Lung (tissue), 12 donors: ENCODE results near the gene NBAS. TPM values are rescaled to one million over a fixed set of nuclear protein-coding genes. Genes with fewer than 3 reads are reported as not detected.

Source experiments
- ATAC-seq: fragments of 200-7000 bp; cut with Tn5 transposase; one replicate; pipeline ENCODE4 v1.9.1; 2020; ENCODE audit warnings: moderate number of reproducible peaks; ENCODE audit not compliant: insufficient read depth, low FRiP score
- DNase-seq, 3 donors: peaks; one replicate each; pipeline ENCODE4 v3.0.0-alpha.2; 2013 to 2017
- H3K27ac ChIP-seq, 2 donors: one replicate each; pipeline ENCODE4 v1.5.1; 2013; ENCODE audit warnings: mild to moderate bottlenecking in 2 of 2, moderate library complexity in 2 of 2, control low read depth in 1 of 2, inconsistent platforms in 1 of 2, low read depth in 1 of 2, low read length in 1 of 2
- H3K27me3 ChIP-seq, 3 donors: one replicate each; pipeline ENCODE4 v1.5.1; 2013; ENCODE audit warnings: low read length in 2 of 3; ENCODE audit not compliant: control insufficient read depth in 3 of 3, insufficient read depth in 3 of 3
- H3K36me3 ChIP-seq, 4 donors: one replicate each; pipeline ENCODE4 v1.5.1; 2013; ENCODE audit warnings: low read length in 4 of 4, mild to moderate bottlenecking in 1 of 4, moderate library complexity in 1 of 4; ENCODE audit not compliant: control insufficient read depth in 4 of 4, insufficient read depth in 4 of 4
- H3K4me1 ChIP-seq, 5 donors: one replicate each; pipeline ENCODE4 v1.5.1; 2013; ENCODE audit warnings: low read length in 5 of 5, mild to moderate bottlenecking in 2 of 5, moderate library complexity in 1 of 5; ENCODE audit not compliant: control insufficient read depth in 5 of 5, insufficient read depth in 5 of 5
- H3K4me3 ChIP-seq: one replicate; pipeline ENCODE4 v1.5.1; 2013; ENCODE audit warnings: mild to moderate bottlenecking, control low read depth, moderate library complexity
- H3K9ac ChIP-seq, 2 donors: one replicate each; pipeline ENCODE4 v1.5.1; 2013; ENCODE audit warnings: low read length in 2 of 2, control low read depth in 1 of 2; ENCODE audit not compliant: insufficient read depth in 1 of 2
- H3K9me3 ChIP-seq, 4 donors: one replicate each; pipeline ENCODE4 v1.5.1; 2013; ENCODE audit warnings: low read length in 3 of 4, mild to moderate bottlenecking in 1 of 4, moderate library complexity in 1 of 4; ENCODE audit not compliant: control insufficient read depth in 4 of 4, insufficient read depth in 3 of 4
- WGBS, 2 donors: extraction: QIAGEN DNeasy Blood & Tissue Kit; methylation state at CpG; one replicate each; pipeline ENCODE4 v1.1.7; 2013; 5-methylcytosine and 5-hydroxymethylcytosine counted together
- polyA plus RNA-seq, 2 donors: library from polyadenylated mRNA; stranded (reverse); fragments of 200-250 nt; gene quantifications; one replicate each; pipeline ENCODE4 v1.2.1, GENCODE V29; 2013
- total RNA-seq, 2 donors: library from RNA; depleted of rRNA in 1 of 2; stranded (reverse); fragments of >200 nt in 1 of 2; gene quantifications; one replicate each; pipeline ENCODE4 v1.2.1, GENCODE V29; 2014 to 2021
- TF ChIP-seq, protein P1 (sequence below): IDR thresholded peaks from 2 replicates; pipeline ENCODE4 v1.5.1; 2012; ENCODE audit warnings: mild to moderate bottlenecking; ENCODE audit errors: control extremely low read depth, extremely low read depth
- donor health status: control.
- donor health status: control.
- donor health status: Bipolar disorder and iron deficiency.
- donor health status: healthy.
- donor health status: DM: yes; HTN: yes; CAD: no.

NBAS gene
- total and polyA plus RNA-seq, 4 donors = 15.6 to 61.3 (median 35.4) TPM

DNA sequence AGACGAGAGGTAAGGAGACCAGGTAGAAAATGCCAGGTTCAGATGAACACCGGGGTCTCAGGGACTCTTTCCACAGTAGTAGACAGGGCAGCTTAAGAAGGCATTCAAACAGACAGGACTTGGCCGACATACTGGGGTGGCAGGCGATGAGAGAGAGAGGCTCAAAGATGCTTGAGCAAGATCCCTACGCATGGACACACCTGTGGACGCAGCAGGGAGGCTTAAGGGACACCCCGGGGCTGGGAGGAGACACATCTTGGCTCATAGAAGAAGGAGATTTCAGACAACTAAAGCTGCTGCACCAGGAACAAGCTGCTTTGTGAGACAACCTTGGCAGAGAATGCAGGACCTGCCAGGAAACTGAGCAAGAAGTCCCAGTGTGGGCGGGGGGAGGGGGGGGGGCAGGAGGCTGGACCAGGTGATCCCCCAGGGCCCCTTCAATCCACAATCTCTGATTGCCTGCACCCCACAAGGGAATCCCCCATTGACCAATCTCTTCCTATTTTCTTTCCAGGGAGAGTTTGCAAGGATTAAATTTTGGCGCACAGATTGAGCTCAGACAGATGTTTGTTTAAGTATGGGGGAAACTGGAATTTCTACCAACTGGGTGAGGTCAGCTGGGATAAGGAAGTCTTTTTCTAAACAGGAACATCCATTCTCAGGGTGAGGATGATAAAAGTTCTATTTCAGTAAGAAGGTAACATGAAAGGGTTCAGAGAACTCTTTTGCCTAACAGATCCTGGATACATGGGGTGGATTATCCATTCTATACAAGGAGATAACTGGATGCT is 400.7 kb downstream of the NBAS start:
- WGBS, 2 donors = 65 to 77% methylated on average over 8 to 9 of the region's 9 CpGs
- H3K9ac ChIP-seq = no peak overlapping the region
- no peaks in the 10 kb centered on the region for H3K27me3 ChIP-seq
- peaks cover 0 to 3% (median 0%) of the 10 kb centered on the region in 5 donors for H3K4me1 ChIP-seq
- H3K27ac ChIP-seq = peak overlapping the region in 1 of 2 donors; percentile 64
- no peak overlapping the region for H3K4me3 ChIP-seq
- peak in 2 of 3 donors; percentile 8 to 31 for DNase-seq
- TF ChIP-seq, protein P1, sequence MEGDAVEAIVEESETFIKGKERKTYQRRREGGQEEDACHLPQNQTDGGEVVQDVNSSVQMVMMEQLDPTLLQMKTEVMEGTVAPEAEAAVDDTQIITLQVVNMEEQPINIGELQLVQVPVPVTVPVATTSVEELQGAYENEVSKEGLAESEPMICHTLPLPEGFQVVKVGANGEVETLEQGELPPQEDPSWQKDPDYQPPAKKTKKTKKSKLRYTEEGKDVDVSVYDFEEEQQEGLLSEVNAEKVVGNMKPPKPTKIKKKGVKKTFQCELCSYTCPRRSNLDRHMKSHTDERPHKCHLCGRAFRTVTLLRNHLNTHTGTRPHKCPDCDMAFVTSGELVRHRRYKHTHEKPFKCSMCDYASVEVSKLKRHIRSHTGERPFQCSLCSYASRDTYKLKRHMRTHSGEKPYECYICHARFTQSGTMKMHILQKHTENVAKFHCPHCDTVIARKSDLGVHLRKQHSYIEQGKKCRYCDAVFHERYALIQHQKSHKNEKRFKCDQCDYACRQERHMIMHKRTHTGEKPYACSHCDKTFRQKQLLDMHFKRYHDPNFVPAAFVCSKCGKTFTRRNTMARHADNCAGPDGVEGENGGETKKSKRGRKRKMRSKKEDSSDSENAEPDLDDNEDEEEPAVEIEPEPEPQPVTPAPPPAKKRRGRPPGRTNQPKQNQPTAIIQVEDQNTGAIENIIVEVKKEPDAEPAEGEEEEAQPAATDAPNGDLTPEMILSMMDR = no peak
- no peak for ATAC-seq
- peaks cover 0 to 2% (median 0%) of the 10 kb centered on the region in 4 donors for H3K9me3 ChIP-seq
- H3K36me3 ChIP-seq = no peaks in the 10 kb centered on the region

DNA sequence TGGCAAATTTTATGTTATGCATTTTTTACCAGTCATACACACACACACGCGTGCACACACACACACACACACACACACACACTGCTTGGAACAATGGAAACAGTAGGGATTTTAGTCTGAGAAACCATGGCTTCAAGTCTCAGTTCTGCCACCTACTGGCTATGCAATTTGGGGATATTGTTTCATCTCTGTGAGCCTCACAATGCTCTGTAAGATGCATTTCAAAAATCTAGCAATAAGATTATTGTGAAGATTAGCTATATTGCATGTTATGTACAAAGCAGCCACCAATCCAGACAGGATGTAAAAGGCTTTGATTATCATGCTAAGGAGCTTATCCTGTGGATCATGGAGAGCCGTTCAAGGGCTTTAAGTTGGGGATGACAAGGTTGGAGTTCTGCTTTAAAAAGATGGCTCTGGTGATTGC is 401.4 kb downstream of the NBAS start:
- TF ChIP-seq, protein P1 = peak; percentile 25
- ATAC-seq (no peak), DNase-seq (peak; percentile 40 to 71 (median 62))
- H3K4me3 ChIP-seq = no peak overlapping the region
- WGBS, 2 donors = 24 to 36% methylated on average over 3 of the region's 3 CpGs
- no peaks in the 10 kb centered on the region for H3K36me3 ChIP-seq
- no peak overlapping the region for H3K27ac ChIP-seq
- peaks cover 0 to 2% (median 0%) of the 10 kb centered on the region in 4 donors for H3K9me3 ChIP-seq
- H3K9ac ChIP-seq = no peak overlapping the region
- no peaks in the 10 kb centered on the region for H3K27me3 ChIP-seq
- H3K4me1 ChIP-seq = peaks cover 0 to 3% (median 0%) of the 10 kb centered on the region in 5 donors

DNA sequence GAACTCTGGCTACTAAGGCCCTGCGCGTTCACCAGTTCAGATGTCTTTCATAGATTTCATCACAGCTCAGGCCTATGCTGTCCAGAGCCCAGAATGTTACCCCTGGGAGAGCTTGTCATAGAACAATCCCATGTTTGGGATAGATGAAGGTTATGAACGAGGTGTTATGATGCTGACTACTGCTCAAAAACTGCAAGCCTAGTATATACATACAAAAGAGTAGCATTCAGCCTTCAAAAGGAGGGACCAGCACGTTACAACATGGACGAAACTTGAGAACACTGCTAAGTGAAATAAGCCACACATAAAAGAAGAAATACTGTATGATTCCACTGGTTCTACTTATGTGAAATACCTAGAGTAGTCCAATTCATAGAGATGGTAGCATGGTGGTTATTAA is 401.9 kb downstream of the NBAS start:
- 74 to 75% methylated on average over 5 of the region's 5 CpGs for WGBS, 2 donors
- TF ChIP-seq, protein P1 = no peak
- no peak overlapping the region for H3K4me3 ChIP-seq
- H3K9me3 ChIP-seq = peaks cover 0 to 2% (median 0%) of the 10 kb centered on the region in 4 donors
- DNase-seq (no peak), ATAC-seq (no peak)
- H3K9ac ChIP-seq = no peak overlapping the region
- peaks cover 0 to 3% (median 0%) of the 10 kb centered on the region in 5 donors for H3K4me1 ChIP-seq
- H3K27me3 ChIP-seq = no peaks in the 10 kb centered on the region
- no peak overlapping the region for H3K27ac ChIP-seq
- no peaks in the 10 kb centered on the region for H3K36me3 ChIP-seq
